ENCODE data around the gene HES1.
A peak's percentile ranks its signal among the peaks of the same experiment; 100 is the strongest.
"Not testable (repeated sequence)": the region's sequence is repeated elsewhere in the genome, so short reads cannot be mapped to it uniquely, and the experiment has no call there.

HES1 gene

GRCh38 chr3:194128202-194128918 lies 7.6 kb upstream of the HES1 start:
- no peaks in the 10 kb centered on the region for H3K27me3 ChIP-seq (ENCODE audit: control insufficient read depth, insufficient read depth, low read length)
- H3K4me3 ChIP-seq (ENCODE audit: low read length), result no peak overlapping the region
- no peak for DNase-seq (ENCODE audit: low read depth, low spot score)
- no CpG with 5 or more reads among the region's 12 CpGs for WGBS (ENCODE audit: insufficient coverage, insufficient read length)
- H3K9me3 ChIP-seq (ENCODE audit: control insufficient read depth, insufficient read depth, low read length), result no peaks in the 10 kb centered on the region
- no peaks in the 10 kb centered on the region for H3K36me3 ChIP-seq (ENCODE audit: control insufficient read depth, insufficient read depth, low read length)
- no peak overlapping the region for H3K27ac ChIP-seq (ENCODE audit: low read length)
- H3K4me1 ChIP-seq (ENCODE audit: control insufficient read depth, insufficient read depth, low read length), result peaks cover 19% of the 10 kb centered on the region

DNA sequence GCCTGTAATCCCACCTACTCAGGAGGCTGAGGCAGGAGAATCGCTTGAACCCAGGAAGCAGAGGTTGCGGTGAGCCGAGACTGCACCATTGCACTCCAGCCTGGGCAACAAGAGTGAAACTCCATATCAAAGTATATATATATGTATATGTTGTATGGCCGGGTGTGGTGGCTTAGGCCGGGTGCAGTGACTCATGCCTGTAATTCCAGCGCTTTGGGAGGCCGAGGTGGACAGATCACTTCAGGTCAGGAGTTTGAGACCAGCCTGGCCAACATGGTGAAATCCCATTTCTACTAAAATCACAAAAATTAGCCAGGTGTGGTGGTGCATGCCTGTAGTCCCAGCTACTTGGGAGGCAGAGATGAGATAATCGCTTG lies 7.0 kb upstream of the HES1 start:
- H3K9me3 ChIP-seq (ENCODE audit: control insufficient read depth, insufficient read depth, low read length); H3K27me3 ChIP-seq (ENCODE audit: control insufficient read depth, insufficient read depth, low read length); H3K36me3 ChIP-seq (ENCODE audit: control insufficient read depth, insufficient read depth, low read length); DNase-seq (ENCODE audit: low read depth, low spot score); H3K4me3 ChIP-seq (ENCODE audit: low read length); H3K27ac ChIP-seq (ENCODE audit: low read length): not testable (repeated sequence)
- H3K4me1 ChIP-seq (ENCODE audit: control insufficient read depth, insufficient read depth, low read length), result peaks cover 21% of the 10 kb centered on the region
- no CpG with 5 or more reads among the region's 8 CpGs for WGBS (ENCODE audit: insufficient coverage, insufficient read length)

DNA sequence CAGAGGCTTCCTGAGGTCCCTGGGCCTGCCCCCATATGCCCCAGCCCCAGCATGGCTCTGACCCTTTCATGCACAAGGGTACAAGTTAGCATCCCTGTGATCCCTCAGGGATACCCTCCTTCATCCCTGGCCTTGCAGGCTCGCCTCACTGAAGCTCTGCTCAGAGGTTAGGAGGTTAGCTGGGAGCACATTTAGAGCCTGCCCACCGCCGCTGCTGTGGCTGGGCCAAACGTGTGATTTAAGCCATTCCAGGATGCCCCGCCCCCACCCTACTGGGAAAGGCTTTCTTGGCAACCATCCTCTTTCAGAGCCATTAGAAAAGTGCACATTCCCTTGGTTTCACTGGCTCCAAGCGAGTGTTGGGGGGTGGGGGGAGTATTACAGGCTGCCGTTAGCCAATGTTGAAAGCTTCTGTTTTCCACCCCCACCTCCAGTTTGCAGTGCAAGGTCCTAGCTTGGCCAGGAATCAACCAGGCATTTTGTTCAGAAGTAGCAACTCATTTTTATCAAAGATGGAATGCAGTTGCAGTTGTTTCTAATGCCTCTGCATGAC lies 6.3 kb upstream of the HES1 start:
- H3K27me3 ChIP-seq (ENCODE audit: control insufficient read depth, insufficient read depth, low read length), result no peaks in the 10 kb centered on the region

DNA sequence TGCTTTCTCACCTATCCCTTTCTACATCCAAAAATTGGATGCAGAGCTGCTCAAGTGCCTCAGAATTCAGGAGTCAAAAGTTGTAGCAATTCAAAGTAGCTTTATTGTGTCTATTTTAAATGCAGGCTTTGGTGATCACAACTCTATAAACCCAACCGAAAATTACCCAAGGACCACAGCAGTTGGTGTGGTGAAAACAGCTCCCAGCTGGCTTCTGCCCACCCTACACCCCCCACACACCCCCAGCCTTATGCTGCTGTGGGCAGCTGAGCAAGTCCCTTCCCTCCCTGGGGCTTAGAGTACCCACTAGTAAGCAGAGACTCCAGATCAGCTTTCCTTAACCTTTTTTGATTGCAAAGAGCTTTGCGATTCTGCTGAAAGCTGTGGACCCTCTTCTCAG lies 5.8 kb upstream of the HES1 start:
- Histone ChIP-seq H3K4me3 (ENCODE audit: low read length) (no peak overlapping the region), H3K36me3 (ENCODE audit: control insufficient read depth, insufficient read depth, low read length) (no peaks in the 10 kb centered on the region), H3K27ac (ENCODE audit: low read length) (no peak overlapping the region), H3K9me3 (ENCODE audit: control insufficient read depth, insufficient read depth, low read length) (no peaks in the 10 kb centered on the region), H3K27me3 (ENCODE audit: control insufficient read depth, insufficient read depth, low read length) (no peaks in the 10 kb centered on the region), H3K4me1 (ENCODE audit: control insufficient read depth, insufficient read depth, low read length) (peaks cover 21% of the 10 kb centered on the region)
- no CpG with 5 or more reads among the region's 2 CpGs for WGBS (ENCODE audit: insufficient coverage, insufficient read length)
- no peak for DNase-seq (ENCODE audit: low read depth, low spot score)

More for the DNA sequence above, 6.3 kb upstream of the HES1 start:
- Histone ChIP-seq H3K36me3 (ENCODE audit: control insufficient read depth, insufficient read depth, low read length) (no peaks in the 10 kb centered on the region), H3K4me1 (ENCODE audit: control insufficient read depth, insufficient read depth, low read length) (peaks cover 21% of the 10 kb centered on the region), H3K9me3 (ENCODE audit: control insufficient read depth, insufficient read depth, low read length) (no peaks in the 10 kb centered on the region), H3K4me3 (ENCODE audit: low read length) (no peak overlapping the region), H3K27ac (ENCODE audit: low read length) (no peak overlapping the region)
- no peak for DNase-seq (ENCODE audit: low read depth, low spot score)
- no CpG with 5 or more reads among the region's 7 CpGs for WGBS (ENCODE audit: insufficient coverage, insufficient read length)

GRCh38 chr3:194130807-194131589 lies 5.0 kb upstream of the HES1 start:
- Histone ChIP-seq H3K36me3 (ENCODE audit: control insufficient read depth, insufficient read depth, low read length) (no peaks in the 10 kb centered on the region), H3K27ac (ENCODE audit: low read length) (no peak overlapping the region), H3K27me3 (ENCODE audit: control insufficient read depth, insufficient read depth, low read length) (no peaks in the 10 kb centered on the region), H3K4me1 (ENCODE audit: control insufficient read depth, insufficient read depth, low read length) (peaks cover 21% of the 10 kb centered on the region), H3K9me3 (ENCODE audit: control insufficient read depth, insufficient read depth, low read length) (no peaks in the 10 kb centered on the region), H3K4me3 (ENCODE audit: low read length) (no peak overlapping the region)
- no peak for DNase-seq (ENCODE audit: low read depth, low spot score)
- no CpG with 5 or more reads among the region's 19 CpGs for WGBS (ENCODE audit: insufficient coverage, insufficient read length)

- H3K27me3 ChIP-seq (ENCODE audit: control insufficient read depth, insufficient read depth, low read length), result no peaks in the 10 kb centered on the region
- H3K36me3 ChIP-seq (ENCODE audit: control insufficient read depth, insufficient read depth, low read length), result no peaks in the 10 kb centered on the region
- no peak for DNase-seq (ENCODE audit: low read depth, low spot score)
- no peak overlapping the region for H3K27ac ChIP-seq (ENCODE audit: low read length)
- H3K9me3 ChIP-seq (ENCODE audit: control insufficient read depth, insufficient read depth, low read length), result no peaks in the 10 kb centered on the region
- H3K4me1 ChIP-seq (ENCODE audit: control insufficient read depth, insufficient read depth, low read length), result peaks cover 21% of the 10 kb centered on the region
- no CpG with 5 or more reads among the region's 5 CpGs for WGBS (ENCODE audit: insufficient coverage, insufficient read length)
- no peak overlapping the region for H3K4me3 ChIP-seq (ENCODE audit: low read length)
Measured at GRCh38 chr3:194132465-194133286, 3.3 kb upstream of the HES1 start.

GRCh38 chr3:194133661-194134230 lies 2.2 kb upstream of the HES1 start:
- H3K27ac ChIP-seq (ENCODE audit: low read length), result no peak overlapping the region
- H3K36me3 ChIP-seq (ENCODE audit: control insufficient read depth, insufficient read depth, low read length), result no peaks in the 10 kb centered on the region
- H3K27me3 ChIP-seq (ENCODE audit: control insufficient read depth, insufficient read depth, low read length), result no peaks in the 10 kb centered on the region
- peak overlapping the region; percentile 20; the same call in 1 of the 2 replicates for H3K4me3 ChIP-seq (ENCODE audit: low read length)
- H3K9me3 ChIP-seq (ENCODE audit: control insufficient read depth, insufficient read depth, low read length), result no peaks in the 10 kb centered on the region
- no peak for DNase-seq (ENCODE audit: low read depth, low spot score)
- WGBS (ENCODE audit: insufficient coverage, insufficient read length), result no CpG with 5 or more reads among the region's 41 CpGs
- peaks cover 23% of the 10 kb centered on the region for H3K4me1 ChIP-seq (ENCODE audit: control insufficient read depth, insufficient read depth, low read length)

DNA sequence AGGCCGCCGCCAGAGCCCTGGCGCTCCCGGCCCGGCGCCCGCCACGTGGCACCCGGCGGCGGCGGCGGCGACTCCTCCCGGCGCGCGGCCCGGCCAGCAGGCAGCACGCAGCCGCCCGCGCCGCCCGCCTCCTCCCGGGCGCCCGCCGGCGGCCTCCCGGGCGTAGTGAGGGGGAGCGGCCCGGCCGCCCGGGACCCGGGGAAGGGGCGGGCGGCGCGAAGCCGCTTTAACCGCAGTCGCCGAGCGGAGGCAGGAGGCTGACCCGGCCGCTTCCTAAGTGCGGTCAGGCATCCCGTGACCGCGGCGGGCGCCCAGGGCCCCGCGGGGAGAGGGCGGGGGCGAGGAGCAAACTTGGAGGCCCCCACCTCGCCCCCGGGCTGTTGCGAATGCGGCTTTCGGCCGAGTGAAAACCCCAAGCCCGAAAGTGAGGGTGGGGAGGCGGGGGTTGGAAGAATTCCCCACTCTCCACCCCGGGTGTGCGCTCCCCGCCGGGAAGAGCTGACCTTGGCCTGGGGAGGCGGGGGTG lies 1.7 kb upstream of the HES1 start:
- Histone ChIP-seq H3K4me1 (ENCODE audit: control insufficient read depth, insufficient read depth, low read length) (peaks cover 27% of the 10 kb centered on the region), H3K4me3 (ENCODE audit: low read length) (peak overlapping the region; percentile 40; the same call in 1 of the 2 replicates), H3K36me3 (ENCODE audit: control insufficient read depth, insufficient read depth, low read length) (no peaks in the 10 kb centered on the region), H3K9me3 (ENCODE audit: control insufficient read depth, insufficient read depth, low read length) (no peaks in the 10 kb centered on the region), H3K27ac (ENCODE audit: low read length) (no peak overlapping the region), H3K27me3 (ENCODE audit: control insufficient read depth, insufficient read depth, low read length) (no peaks in the 10 kb centered on the region)
- DNase-seq (ENCODE audit: low read depth, low spot score), result no peak
- no CpG with 5 or more reads among the region's 71 CpGs for WGBS (ENCODE audit: insufficient coverage, insufficient read length)

GRCh38 chr3:194134757-194135515 lies 1.0 kb upstream of the HES1 start:
- Histone ChIP-seq H3K9me3 (ENCODE audit: control insufficient read depth, insufficient read depth, low read length) (no peaks in the 10 kb centered on the region), H3K27me3 (ENCODE audit: control insufficient read depth, insufficient read depth, low read length) (no peaks in the 10 kb centered on the region), H3K36me3 (ENCODE audit: control insufficient read depth, insufficient read depth, low read length) (no peaks in the 10 kb centered on the region), H3K4me1 (ENCODE audit: control insufficient read depth, insufficient read depth, low read length) (peaks cover 26% of the 10 kb centered on the region), H3K4me3 (ENCODE audit: low read length) (peak overlapping the region; percentile 40; the same call in 1 of the 2 replicates), H3K27ac (ENCODE audit: low read length) (no peak overlapping the region)
- no peak for DNase-seq (ENCODE audit: low read depth, low spot score)
- WGBS (ENCODE audit: insufficient coverage, insufficient read length), result no CpG with 5 or more reads among the region's 68 CpGs

Measured in iPS DF 6.9 (cell line).